ENCODE data around the gene ABTB2. TPM values are rescaled to one million over a fixed set of nuclear protein-coding genes. Genes with fewer than 3 reads are reported as not detected.

Gene ABTB2
- total RNA-seq, 1 experiment from 2014 or later = 3.6 TPM

DNA sequence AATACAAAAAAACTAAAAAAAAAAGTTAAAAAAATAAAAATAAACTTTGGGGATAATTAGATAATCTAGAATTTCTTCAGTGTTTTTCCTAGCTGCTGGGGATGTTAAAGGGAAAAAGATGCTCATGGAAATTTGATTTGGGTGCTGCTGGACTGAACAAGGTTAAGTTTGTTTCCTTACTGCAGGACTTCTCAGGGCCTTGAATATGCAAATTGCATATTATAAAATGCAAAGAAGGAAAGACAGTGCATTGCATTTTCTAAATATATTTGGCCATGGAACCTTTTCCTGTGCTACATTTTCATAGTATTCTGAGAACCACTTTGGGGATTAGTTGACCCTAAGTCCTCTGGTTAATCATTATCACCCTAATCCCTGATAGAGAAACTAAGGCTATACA is 79.6 kb downstream of the ABTB2 start:
- H3K4me3 ChIP-seq (ENCODE audit: low read depth, low read length) = no peak overlapping the region
- H3K9me3 ChIP-seq = no peaks in the 10 kb centered on the region
- DNase-seq = no peak
- H3K9me3 Mint-ChIP-seq (ENCODE audit: unreplicated experiment) = no peaks in the 10 kb centered on the region
- H3K4me1 Mint-ChIP-seq (ENCODE audit: low read depth, unreplicated experiment) = no peaks in the 10 kb centered on the region
- no peaks in the 10 kb centered on the region for H3K27me3 Mint-ChIP-seq (ENCODE audit: insufficient read depth, unreplicated experiment)
- ChIA-PET POLR2A (no interaction called here), CTCF (no interaction called here)
- H3K27ac Mint-ChIP-seq (ENCODE audit: unreplicated experiment) = no peak overlapping the region
- H3K27me3 ChIP-seq (replicated peaks; ENCODE audit: control insufficient read depth, insufficient read depth, low read length) = no peaks in the 10 kb centered on the region
- H3K36me3 ChIP-seq (ENCODE audit: control insufficient read depth, insufficient read depth, low read length) = no peaks in the 10 kb centered on the region
- TF ChIP-seq, protein P1, sequence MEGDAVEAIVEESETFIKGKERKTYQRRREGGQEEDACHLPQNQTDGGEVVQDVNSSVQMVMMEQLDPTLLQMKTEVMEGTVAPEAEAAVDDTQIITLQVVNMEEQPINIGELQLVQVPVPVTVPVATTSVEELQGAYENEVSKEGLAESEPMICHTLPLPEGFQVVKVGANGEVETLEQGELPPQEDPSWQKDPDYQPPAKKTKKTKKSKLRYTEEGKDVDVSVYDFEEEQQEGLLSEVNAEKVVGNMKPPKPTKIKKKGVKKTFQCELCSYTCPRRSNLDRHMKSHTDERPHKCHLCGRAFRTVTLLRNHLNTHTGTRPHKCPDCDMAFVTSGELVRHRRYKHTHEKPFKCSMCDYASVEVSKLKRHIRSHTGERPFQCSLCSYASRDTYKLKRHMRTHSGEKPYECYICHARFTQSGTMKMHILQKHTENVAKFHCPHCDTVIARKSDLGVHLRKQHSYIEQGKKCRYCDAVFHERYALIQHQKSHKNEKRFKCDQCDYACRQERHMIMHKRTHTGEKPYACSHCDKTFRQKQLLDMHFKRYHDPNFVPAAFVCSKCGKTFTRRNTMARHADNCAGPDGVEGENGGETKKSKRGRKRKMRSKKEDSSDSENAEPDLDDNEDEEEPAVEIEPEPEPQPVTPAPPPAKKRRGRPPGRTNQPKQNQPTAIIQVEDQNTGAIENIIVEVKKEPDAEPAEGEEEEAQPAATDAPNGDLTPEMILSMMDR (IDR thresholded peaks at IDR 0.05; ENCODE audit: insufficient read depth in 1 of 2, low read depth in 1 of 2, low read length in 1 of 2, severe bottlenecking in 1 of 2, unreplicated experiment in 1 of 2) = no peak
- H3K4me3 Mint-ChIP-seq (ENCODE audit: unreplicated experiment) = no peak overlapping the region
- no TSS peak for BruUV-seq (replicated peaks)
- no peaks in the 10 kb centered on the region for H3K4me1 ChIP-seq
- H3K36me3 Mint-ChIP-seq (ENCODE audit: insufficient read depth, unreplicated experiment) = no peaks in the 10 kb centered on the region
- intact Hi-C loops (cut with micrococcal nuclease; ENCODE audit: unreplicated experiment) = no loop called here

DNA sequence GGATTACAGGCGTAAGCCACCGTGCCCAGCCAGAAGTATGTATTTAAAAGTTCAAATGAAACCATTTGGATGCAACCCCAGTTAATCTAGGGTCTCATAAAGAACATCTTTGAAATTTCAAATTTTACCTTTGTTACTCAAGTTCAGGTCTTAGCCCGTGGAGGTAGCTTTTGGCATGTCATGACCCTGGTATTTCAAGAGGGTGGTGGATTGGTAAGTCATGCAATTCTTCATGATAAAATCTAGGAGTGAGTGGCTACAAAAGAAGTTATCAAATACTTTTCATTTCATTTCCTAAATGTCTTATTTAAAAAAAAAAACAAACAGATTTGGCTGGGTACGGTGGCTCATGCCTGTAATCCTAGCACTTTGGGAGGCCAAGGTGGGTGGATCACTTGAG is 80.6 kb downstream of the ABTB2 start:
- no peaks in the 10 kb centered on the region for H3K27me3 Mint-ChIP-seq (ENCODE audit: insufficient read depth, unreplicated experiment)
- CTCF ChIA-PET = no interaction called here
- no peaks in the 10 kb centered on the region for H3K9me3 ChIP-seq
- no peaks in the 10 kb centered on the region for H3K36me3 Mint-ChIP-seq (ENCODE audit: insufficient read depth, unreplicated experiment)
- no peak for DNase-seq
- H3K4me3 Mint-ChIP-seq (ENCODE audit: unreplicated experiment) = no peak overlapping the region
- no peaks in the 10 kb centered on the region for H3K4me1 ChIP-seq
- H3K9me3 Mint-ChIP-seq (ENCODE audit: unreplicated experiment) = no peaks in the 10 kb centered on the region
- POLR2A ChIA-PET = no interaction called here
- H3K4me1 Mint-ChIP-seq (ENCODE audit: low read depth, unreplicated experiment) = no peaks in the 10 kb centered on the region
- H3K27ac Mint-ChIP-seq (ENCODE audit: unreplicated experiment) = no peak overlapping the region
- no peaks in the 10 kb centered on the region for H3K27me3 ChIP-seq (replicated peaks; ENCODE audit: control insufficient read depth, insufficient read depth, low read length)
- H3K36me3 ChIP-seq (ENCODE audit: control insufficient read depth, insufficient read depth, low read length) = no peaks in the 10 kb centered on the region
- intact Hi-C loops (cut with micrococcal nuclease; ENCODE audit: unreplicated experiment) = no loop called here
- no peak overlapping the region for H3K4me3 ChIP-seq (ENCODE audit: low read depth, low read length)
- BruUV-seq (replicated peaks) = no TSS peak
- TF ChIP-seq, protein P1 (IDR thresholded peaks at IDR 0.05; ENCODE audit: insufficient read depth in 1 of 2, low read depth in 1 of 2, low read length in 1 of 2, severe bottlenecking in 1 of 2, unreplicated experiment in 1 of 2) = no peak

DNA sequence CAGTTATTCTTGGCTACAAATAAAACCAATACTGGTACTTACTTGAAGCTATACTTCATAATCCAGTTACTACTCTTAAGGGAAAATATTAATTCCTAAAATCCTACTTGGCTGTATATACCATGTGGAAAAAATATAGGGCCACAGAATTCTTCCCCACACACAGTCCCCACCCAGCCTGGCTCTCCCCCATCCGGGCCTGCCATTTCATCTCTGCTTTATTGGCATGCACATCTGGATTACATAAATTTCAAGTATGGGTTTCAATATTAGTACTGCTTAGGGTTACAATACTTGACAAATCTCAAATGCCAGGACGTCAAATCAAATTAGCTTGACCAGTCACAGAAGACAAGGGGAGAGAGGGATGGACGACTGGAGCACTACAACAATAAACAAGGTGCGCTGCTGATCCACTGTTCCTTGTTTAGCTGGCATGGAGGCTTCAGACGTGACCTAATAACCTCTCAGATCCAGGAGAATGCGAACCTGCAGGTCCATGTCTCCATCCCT is 81.4 kb downstream of the ABTB2 start:
- intact Hi-C loops (cut with micrococcal nuclease; ENCODE audit: unreplicated experiment) = no loop called here
- no peaks in the 10 kb centered on the region for H3K4me1 ChIP-seq
- Mint-ChIP-seq H3K27ac (ENCODE audit: unreplicated experiment) (no peak overlapping the region), H3K4me3 (ENCODE audit: unreplicated experiment) (no peak overlapping the region), H3K36me3 (ENCODE audit: insufficient read depth, unreplicated experiment) (no peaks in the 10 kb centered on the region), H3K9me3 (ENCODE audit: unreplicated experiment) (no peaks in the 10 kb centered on the region), H3K27me3 (ENCODE audit: insufficient read depth, unreplicated experiment) (no peaks in the 10 kb centered on the region), H3K4me1 (ENCODE audit: low read depth, unreplicated experiment) (no peaks in the 10 kb centered on the region)
- H3K27me3 ChIP-seq (replicated peaks; ENCODE audit: control insufficient read depth, insufficient read depth, low read length) = no peaks in the 10 kb centered on the region
- H3K36me3 ChIP-seq (ENCODE audit: control insufficient read depth, insufficient read depth, low read length) = no peaks in the 10 kb centered on the region
- no peaks in the 10 kb centered on the region for H3K9me3 ChIP-seq
- POLR2A ChIA-PET = no interaction called here
- H3K4me3 ChIP-seq (ENCODE audit: low read depth, low read length) = no peak overlapping the region
- BruUV-seq (replicated peaks) = no TSS peak
- CTCF ChIA-PET = no interaction called here
- DNase-seq = no peak
- TF ChIP-seq, protein P1 (IDR thresholded peaks at IDR 0.05; ENCODE audit: insufficient read depth in 1 of 2, low read depth in 1 of 2, low read length in 1 of 2, severe bottlenecking in 1 of 2, unreplicated experiment in 1 of 2) = no peak

Data from Caco-2 (cell line).